Fibroblast of lung (primary cell): ENCODE results near the gene USP31. TPM values are rescaled to one million over a fixed set of nuclear protein-coding genes. Genes with fewer than 3 reads are reported as not detected.

Source experiments
- DNase-seq, 2 donors: peaks; one replicate each; pipeline versions ENCODE4 v3.0.0 to v3.0.0-alpha.2; 2010; ENCODE audit warnings: low read depth in 2 of 2
- H2AFZ ChIP-seq: 2 replicates; pipeline ENCODE4 v1.5.1; 2012; ENCODE audit warnings: low read length, control low read depth, inconsistent platforms
- H3K27ac ChIP-seq: 2 replicates; pipeline ENCODE4 v1.5.1; 2011; ENCODE audit warnings: low read length, control low read depth; ENCODE audit not compliant: insufficient read depth
- H3K27me3 ChIP-seq: 2 replicates; pipeline ENCODE4 v1.5.1; 2011; ENCODE audit warnings: mild to moderate bottlenecking, low read length; ENCODE audit not compliant: control insufficient read depth, insufficient read depth
- H3K36me3 ChIP-seq: 2 replicates; pipeline ENCODE4 v1.5.1; 2011; ENCODE audit warnings: low read length; ENCODE audit not compliant: control insufficient read depth, insufficient read depth
- H3K4me1 ChIP-seq: 2 replicates; pipeline ENCODE4 v1.5.1; 2011; ENCODE audit warnings: low read length; ENCODE audit not compliant: control insufficient read depth, insufficient read depth; ENCODE audit errors: extremely low read depth
- H3K4me2 ChIP-seq: 2 replicates; pipeline ENCODE4 v1.5.1; 2011; ENCODE audit warnings: low read length, control low read depth; ENCODE audit not compliant: insufficient read depth; ENCODE audit errors: extremely low read depth
- H3K4me3 ChIP-seq, 4 experiments: fragments of 200-600 bp in 1 of 4; sonication (generic) in 1 of 4; replicated peaks in 1 of 4; 2 replicates each; pipeline ENCODE4 v1.5.1; 2011 to 2016; ENCODE audit warnings: low read length in 4 of 4, low read depth in 3 of 4, mild to moderate bottlenecking in 3 of 4, control low read depth in 2 of 4, inconsistent platforms in 1 of 4, mixed read lengths in 1 of 4; ENCODE audit not compliant: insufficient read depth in 1 of 4; ENCODE audit errors: control extremely low read depth in 1 of 4
- H3K79me2 ChIP-seq: 2 replicates; pipeline ENCODE4 v1.5.1; 2012; ENCODE audit warnings: mild to moderate bottlenecking, low read length, inconsistent platforms; ENCODE audit not compliant: control insufficient read depth, insufficient read depth
- H3K9ac ChIP-seq: 2 replicates; pipeline ENCODE4 v1.5.1; 2011; ENCODE audit warnings: mild to moderate bottlenecking, low read length, control low read depth; ENCODE audit not compliant: insufficient read depth
- H3K9me3 ChIP-seq: 2 replicates; pipeline ENCODE4 v1.5.1; 2012; ENCODE audit warnings: low read depth, low read length; ENCODE audit not compliant: control insufficient read depth, insufficient read depth
- H4K20me1 ChIP-seq: 2 replicates; pipeline ENCODE4 v1.5.1; 2011; ENCODE audit warnings: low read length; ENCODE audit not compliant: control insufficient read depth, insufficient read depth; ENCODE audit errors: extremely low read depth
- EZH2 ChIP-seq: IDR thresholded peaks from 2 replicates; pipeline ENCODE4 v1.5.1; 2012; ENCODE audit warnings: low read length, control low read depth, mild to moderate bottlenecking; ENCODE audit errors: missing control alignments
- polyA plus RNA-seq, 2 donors: library from polyadenylated mRNA; depleted of rRNA in 1 of 2; stranded (reverse) in 1 of 2; unstranded in 1 of 2; fragments of >200 nt; gene quantifications; 2 replicates each; pipeline ENCODE4 v1.2.1, GENCODE V29; 2011 to 2012; ENCODE audit warnings: missing spikeins in 1 of 2
- total RNA-seq: library from RNA; depleted of rRNA; stranded (reverse); fragments of >200 nt; gene quantifications from 2 replicates; pipeline ENCODE4 v1.2.1, GENCODE V29; 2014
- TF ChIP-seq, protein P1 (sequence below), 2 donors: IDR thresholded peaks in 1 of 2; conservative IDR thresholded peaks in 1 of 2; 1 replicate in 1 of 2; 2 replicates in 1 of 2; pipeline ENCODE4 v1.5.1; 2011 to 2012; ENCODE audit warnings: low read length in 2 of 2, control low read depth in 1 of 2, inconsistent platforms in 1 of 2, low read depth in 1 of 2, mild to moderate bottlenecking in 1 of 2

The USP31 gene
- total and polyA plus RNA-seq, 2 donors (not counting 1 experiment from before 2014, with no cell fraction given) = 4.8 to 5.8 TPM

DNA sequence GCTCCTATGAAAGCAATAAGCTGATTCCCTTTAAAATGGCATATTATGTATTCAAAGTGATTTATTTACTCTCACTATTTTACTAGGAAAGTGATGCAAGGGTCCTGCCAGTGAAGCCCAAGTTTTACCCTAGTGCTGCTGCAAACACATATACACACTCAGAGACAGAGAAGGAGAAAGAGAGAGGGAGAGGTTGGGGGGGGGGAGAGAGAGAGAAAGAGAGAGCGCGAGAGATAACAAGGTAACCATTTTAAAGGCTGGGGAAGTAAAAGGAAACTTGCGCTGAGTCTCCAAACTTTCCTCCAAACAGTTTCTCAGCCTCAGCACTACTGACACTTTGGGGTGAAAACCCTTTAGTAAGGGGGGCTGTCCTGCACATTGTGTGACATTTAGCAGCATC lies 5.9 kb downstream of the USP31 start:
- H2AFZ ChIP-seq = no peak overlapping the region
- peaks cover 3% of the 10 kb centered on the region for H3K4me1 ChIP-seq
- no peak for TF ChIP-seq EZH2
- TF ChIP-seq, protein P1, sequence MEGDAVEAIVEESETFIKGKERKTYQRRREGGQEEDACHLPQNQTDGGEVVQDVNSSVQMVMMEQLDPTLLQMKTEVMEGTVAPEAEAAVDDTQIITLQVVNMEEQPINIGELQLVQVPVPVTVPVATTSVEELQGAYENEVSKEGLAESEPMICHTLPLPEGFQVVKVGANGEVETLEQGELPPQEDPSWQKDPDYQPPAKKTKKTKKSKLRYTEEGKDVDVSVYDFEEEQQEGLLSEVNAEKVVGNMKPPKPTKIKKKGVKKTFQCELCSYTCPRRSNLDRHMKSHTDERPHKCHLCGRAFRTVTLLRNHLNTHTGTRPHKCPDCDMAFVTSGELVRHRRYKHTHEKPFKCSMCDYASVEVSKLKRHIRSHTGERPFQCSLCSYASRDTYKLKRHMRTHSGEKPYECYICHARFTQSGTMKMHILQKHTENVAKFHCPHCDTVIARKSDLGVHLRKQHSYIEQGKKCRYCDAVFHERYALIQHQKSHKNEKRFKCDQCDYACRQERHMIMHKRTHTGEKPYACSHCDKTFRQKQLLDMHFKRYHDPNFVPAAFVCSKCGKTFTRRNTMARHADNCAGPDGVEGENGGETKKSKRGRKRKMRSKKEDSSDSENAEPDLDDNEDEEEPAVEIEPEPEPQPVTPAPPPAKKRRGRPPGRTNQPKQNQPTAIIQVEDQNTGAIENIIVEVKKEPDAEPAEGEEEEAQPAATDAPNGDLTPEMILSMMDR (conservative IDR thresholded peaks at IDR 0.05 in 1 of 2, IDR thresholded peaks at IDR 0.05 in 1 of 2; ENCODE audit: low read depth in 1 of 2, low read length in 2 of 2) = no peak
- H3K9ac ChIP-seq = no peak overlapping the region
- no peaks in the 10 kb centered on the region for H3K36me3 ChIP-seq
- no peaks in the 10 kb centered on the region for H4K20me1 ChIP-seq
- H3K9me3 ChIP-seq = no peaks in the 10 kb centered on the region
- H3K4me3 ChIP-seq = no peak overlapping the region
- H3K27ac ChIP-seq = no peak overlapping the region
- H3K79me2 ChIP-seq = peaks cover 47% of the 10 kb centered on the region
- no peak for DNase-seq
- no peak overlapping the region for H3K4me2 ChIP-seq
- H3K27me3 ChIP-seq = no peaks in the 10 kb centered on the region

DNA sequence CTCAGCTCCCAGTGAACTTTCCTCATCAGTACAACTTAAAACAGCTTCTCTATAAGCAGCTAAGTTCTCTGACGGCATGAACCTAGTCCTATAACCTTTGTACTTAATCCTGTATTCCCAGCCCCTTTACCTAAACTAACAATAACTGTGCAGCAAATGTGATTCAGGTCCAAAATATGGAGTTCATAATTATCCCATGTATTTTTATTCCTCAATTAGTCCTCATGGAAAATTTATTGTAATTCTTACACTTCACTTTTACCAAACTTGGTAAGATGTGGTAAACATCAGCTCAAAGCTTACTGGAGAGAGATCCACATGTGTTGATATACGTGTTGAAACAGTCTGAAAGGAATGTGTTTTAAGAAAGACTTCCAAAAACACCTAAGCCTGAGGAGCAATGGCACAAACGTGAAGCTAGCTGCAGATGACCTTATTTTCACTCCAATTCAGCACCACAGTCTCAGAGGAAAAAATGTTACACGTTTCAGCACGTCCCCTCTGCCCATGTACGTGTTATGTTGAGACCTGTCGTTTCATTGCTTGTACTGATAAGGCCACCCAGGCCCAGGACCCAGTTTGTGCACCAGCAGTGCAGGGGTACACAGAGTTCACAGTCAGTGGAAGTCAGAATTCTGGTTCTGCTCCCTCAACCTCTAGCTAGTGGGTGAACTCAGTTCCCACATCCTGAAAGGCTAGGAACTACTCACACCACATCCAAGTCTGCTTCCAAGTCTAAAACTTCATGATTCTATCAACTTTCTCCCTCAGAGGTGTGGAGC lies 7.1 kb downstream of the USP31 start:
- H4K20me1 ChIP-seq = no peaks in the 10 kb centered on the region
- no peak overlapping the region for H3K27ac ChIP-seq
- DNase-seq = no peak
- no peak overlapping the region for H3K9ac ChIP-seq
- H2AFZ ChIP-seq = no peak overlapping the region
- H3K4me3 ChIP-seq = no peak overlapping the region
- TF ChIP-seq EZH2 = no peak
- TF ChIP-seq, protein P1 (conservative IDR thresholded peaks at IDR 0.05 in 1 of 2, IDR thresholded peaks at IDR 0.05 in 1 of 2; ENCODE audit: low read depth in 1 of 2, low read length in 2 of 2) = no peak
- H3K4me2 ChIP-seq = no peak overlapping the region
- H3K27me3 ChIP-seq = no peaks in the 10 kb centered on the region
- H3K79me2 ChIP-seq = peaks cover 36% of the 10 kb centered on the region
- H3K4me1 ChIP-seq = no peaks in the 10 kb centered on the region
- no peaks in the 10 kb centered on the region for H3K36me3 ChIP-seq
- no peaks in the 10 kb centered on the region for H3K9me3 ChIP-seq

DNA sequence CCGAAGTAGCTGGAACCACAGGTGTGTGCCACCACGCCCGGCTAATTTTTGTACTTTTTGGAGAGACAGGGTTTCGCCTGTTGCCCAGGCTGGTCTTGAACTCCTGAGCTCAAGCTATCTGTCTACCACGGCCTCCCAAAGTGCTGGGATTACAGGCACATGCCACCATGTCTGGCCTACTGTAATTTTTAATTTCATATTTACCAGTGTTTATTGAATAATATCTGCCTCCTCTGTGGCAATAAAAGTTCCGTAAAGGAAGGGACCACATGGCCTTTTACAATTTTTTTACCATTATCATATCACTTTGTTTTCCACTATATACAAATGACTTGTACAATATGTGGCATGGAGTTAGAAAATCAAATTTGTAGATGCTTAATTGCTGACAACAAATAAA lies 7.8 kb downstream of the USP31 start:
- TF ChIP-seq EZH2 = no peak
- TF ChIP-seq, protein P1 (conservative IDR thresholded peaks at IDR 0.05 in 1 of 2, IDR thresholded peaks at IDR 0.05 in 1 of 2; ENCODE audit: low read depth in 1 of 2, low read length in 2 of 2) = no peak
- DNase-seq = no peak

More for the DNA sequence above, 7.8 kb downstream of the USP31 start:
- H3K27ac ChIP-seq = no peak overlapping the region
- H3K9me3 ChIP-seq = no peaks in the 10 kb centered on the region
- H3K4me3 ChIP-seq = no peak overlapping the region
- no peak overlapping the region for H2AFZ ChIP-seq
- H3K79me2 ChIP-seq = peaks cover 38% of the 10 kb centered on the region
- H4K20me1 ChIP-seq = no peaks in the 10 kb centered on the region
- no peaks in the 10 kb centered on the region for H3K27me3 ChIP-seq
- no peak overlapping the region for H3K9ac ChIP-seq
- H3K36me3 ChIP-seq = no peaks in the 10 kb centered on the region
- H3K4me2 ChIP-seq = no peak overlapping the region
- H3K4me1 ChIP-seq = no peaks in the 10 kb centered on the region
